SK-N-MC (cell line): Measurements from ENCODE around the gene DIRAS2.

Experiments used
- DNase-seq: peaks from one replicate; pipeline ENCODE4 v3.0.0-alpha.2; 2011; ENCODE audit warnings: low read depth, low spot score
- H3K27ac ChIP-seq: fragments of 200-600 bp; sonication (generic); 2 replicates; pipeline ENCODE4 v1.5.1; 2016; ENCODE audit warnings: mixed run types
- H3K36me3 ChIP-seq: fragments of 200-600 bp; sonication (generic); 2 replicates; pipeline ENCODE4 v1.6.1; 2017; ENCODE audit warnings: antibody characterized with exemption, low read length, mixed read lengths; ENCODE audit not compliant: insufficient read depth
- H3K4me3 ChIP-seq: fragments of 200-600 bp; sonication (generic); 2 replicates; pipeline ENCODE4 v1.5.1; 2016
- H3K9ac ChIP-seq: fragments of 200-600 bp; sonication (generic); 2 replicates; pipeline ENCODE4 v1.8.0; 2017; ENCODE audit warnings: mixed run types, mixed read lengths; ENCODE audit not compliant: insufficient read length
- H3K9me3 ChIP-seq: fragments of 200-600 bp; sonication (generic); 2 replicates; pipeline ENCODE4 v1.6.1; 2017; ENCODE audit warnings: low read depth, mild to moderate bottlenecking, antibody characterized with exemption, low read length, moderate library complexity, mixed read lengths
- EZH2 ChIP-seq: fragments of 200-600 bp; sonication (generic); IDR thresholded peaks from one replicate; pipeline ENCODE4 v1.6.1; 2017; ENCODE audit warnings: antibody characterized with exemption
- FOXP2 ChIP-seq: optimal IDR thresholded peaks from 2 replicates; pipeline ENCODE3; 2011; ENCODE audit warnings: mild to moderate bottlenecking, moderate library complexity; ENCODE audit not compliant: insufficient read depth; ENCODE audit errors: extremely low read length, control extremely low read depth
- POLR2AphosphoS5 ChIP-seq: IDR thresholded peaks from 2 replicates; pipeline ENCODE4 v1.6.1; 2012; ENCODE audit warnings: mild to moderate bottlenecking, low read depth, low read length, borderline replicate concordance

Gene DIRAS2

GRCh38 chr9:90598191-90598590, 44.4 kb downstream of the DIRAS2 start:
- Histone ChIP-seq H3K9me3 (no peaks in the 10 kb centered on the region), H3K9ac (no peak overlapping the region), H3K27ac (no peak overlapping the region), H3K4me3 (no peak overlapping the region), H3K36me3 (no peaks in the 10 kb centered on the region)
- no peak for DNase-seq
- TF ChIP-seq EZH2 (no peak), FOXP2 (no peak), POLR2AphosphoS5 (no peak)

- Histone ChIP-seq H3K9ac (no peak overlapping the region), H3K9me3 (no peaks in the 10 kb centered on the region), H3K36me3 (no peaks in the 10 kb centered on the region)
These were observed 49.0 kb downstream of the DIRAS2 start for GRCh38 chr9:90593646-90594045.

GRCh38 chr9:90580576-90580975, 62.0 kb downstream of the DIRAS2 start:
- Histone ChIP-seq H3K4me3 (no peak overlapping the region), H3K9ac (no peak overlapping the region), H3K36me3 (no peaks in the 10 kb centered on the region), H3K9me3 (no peaks in the 10 kb centered on the region), H3K27ac (no peak overlapping the region)
- no peak for DNase-seq
- no peak for TF ChIP-seq POLR2AphosphoS5
- TF ChIP-seq FOXP2: no peak
- TF ChIP-seq EZH2: no peak

More at GRCh38 chr9:90593646-90594045, 49.0 kb downstream of the DIRAS2 start:
- no peak for DNase-seq
- Histone ChIP-seq H3K4me3 (no peak overlapping the region), H3K27ac (no peak overlapping the region)
- no peak for TF ChIP-seq FOXP2
- TF ChIP-seq EZH2: no peak
- no peak for TF ChIP-seq POLR2AphosphoS5

GRCh38 chr9:90579181-90579580, 63.4 kb downstream of the DIRAS2 start:
- Histone ChIP-seq H3K9ac (no peak overlapping the region), H3K9me3 (no peaks in the 10 kb centered on the region), H3K36me3 (no peaks in the 10 kb centered on the region), H3K27ac (no peak overlapping the region), H3K4me3 (no peak overlapping the region)
- TF ChIP-seq FOXP2 (no peak), EZH2 (no peak), POLR2AphosphoS5 (no peak)
- no peak for DNase-seq

- H3K4me3 ChIP-seq: no peak overlapping the region
- H3K9me3 ChIP-seq: no peaks in the 10 kb centered on the region
- TF ChIP-seq FOXP2 (no peak), POLR2AphosphoS5 (no peak), EZH2 (no peak)
- DNase-seq: no peak
- no peaks in the 10 kb centered on the region for H3K36me3 ChIP-seq
- no peak overlapping the region for H3K27ac ChIP-seq
- H3K9ac ChIP-seq: no peak overlapping the region
These were observed 64.4 kb downstream of the DIRAS2 start for GRCh38 chr9:90578126-90578815.

- Histone ChIP-seq H3K9ac (no peak overlapping the region), H3K9me3 (no peaks in the 10 kb centered on the region), H3K27ac (no peak overlapping the region), H3K36me3 (no peaks in the 10 kb centered on the region), H3K4me3 (no peak overlapping the region)
- TF ChIP-seq POLR2AphosphoS5: no peak
- no peak for TF ChIP-seq FOXP2
- TF ChIP-seq EZH2: no peak
- no peak for DNase-seq
These were observed 73.1 kb downstream of the DIRAS2 start for GRCh38 chr9:90569511-90569910.

GRCh38 chr9:90568667-90569066, 74.0 kb downstream of the DIRAS2 start:
- Histone ChIP-seq H3K36me3 (no peaks in the 10 kb centered on the region), H3K27ac (no peak overlapping the region), H3K9me3 (no peaks in the 10 kb centered on the region), H3K9ac (no peak overlapping the region), H3K4me3 (no peak overlapping the region)
- DNase-seq: no peak
- TF ChIP-seq FOXP2: no peak
- no peak for TF ChIP-seq POLR2AphosphoS5
- TF ChIP-seq EZH2: no peak

- DNase-seq: no peak
- TF ChIP-seq FOXP2 (no peak), POLR2AphosphoS5 (no peak), EZH2 (no peak)
- Histone ChIP-seq H3K27ac (no peak overlapping the region), H3K9ac (no peak overlapping the region), H3K4me3 (no peak overlapping the region), H3K36me3 (no peaks in the 10 kb centered on the region), H3K9me3 (no peaks in the 10 kb centered on the region)
These were observed 80.4 kb downstream of the DIRAS2 start for GRCh38 chr9:90562229-90562628.
